Neural cell (in vitro differentiated cells): ENCODE measurements around the gene GAB2. TPM values are rescaled to one million over a fixed set of nuclear protein-coding genes. Genes with fewer than 3 reads are reported as not detected.

Experiments
- H2AFZ ChIP-seq: fragments of 200-600, 300-800 bp; sonication (generic), shearing (Covaris generic); 2 replicates; pipeline ENCODE4 v1.6.0; 2014; ENCODE audit warnings: low read depth, mild to moderate bottlenecking, antibody characterized with exemption, low read length, moderate library complexity
- H3F3A ChIP-seq: fragments of 200-600 bp; shearing (Covaris generic); 2 replicates; pipeline ENCODE4 v1.6.1; 2016; ENCODE audit warnings: mild to moderate bottlenecking, moderate library complexity, mixed read lengths, antibody characterized with exemption, low read length; ENCODE audit not compliant: insufficient read depth, poor library complexity, severe bottlenecking
- H3K27ac ChIP-seq: fragments of 200-600, 300-800 bp; sonication (generic), shearing (Covaris generic); 2 replicates; pipeline ENCODE4 v1.5.1; 2014; ENCODE audit warnings: mild to moderate bottlenecking, low read length, moderate library complexity
- H3K27me3 ChIP-seq: fragments of 300-800, 200-600 bp; sonication (generic), shearing (Covaris generic); 2 replicates; pipeline ENCODE4 v1.6.0; 2014; ENCODE audit warnings: mild to moderate bottlenecking, low read depth, low read length, moderate library complexity; ENCODE audit not compliant: insufficient read depth
- H3K36me3 ChIP-seq: fragments of 300-800, 200-600 bp; sonication (generic), shearing (Covaris generic); 2 replicates; pipeline ENCODE4 v1.5.1; 2014; ENCODE audit warnings: mild to moderate bottlenecking, antibody characterized with exemption, low read length, moderate library complexity; ENCODE audit not compliant: insufficient read depth
- H3K4me2 ChIP-seq: fragments of 300-800, 200-600 bp; sonication (generic), shearing (Covaris generic); 2 replicates; pipeline ENCODE4 v1.6.0; 2014; ENCODE audit warnings: mild to moderate bottlenecking, low read length
- H3K4me3 ChIP-seq: fragments of 300-800, 200-600 bp; sonication (generic), shearing (Covaris generic); 2 replicates; pipeline ENCODE4 v1.5.1; 2014; ENCODE audit warnings: mild to moderate bottlenecking, low read length, moderate library complexity
- H3K79me2 ChIP-seq: fragments of 200-600 bp; shearing (Covaris generic); replicated peaks from 2 replicates; pipeline ENCODE4 v1.6.0; 2014; ENCODE audit warnings: mild to moderate bottlenecking, low read length, moderate library complexity; ENCODE audit not compliant: insufficient read depth
- H3K9ac ChIP-seq: fragments of 300-800, 200-600 bp; sonication (generic), shearing (Covaris generic); 2 replicates; pipeline ENCODE4 v1.6.1; 2016; ENCODE audit warnings: mild to moderate bottlenecking, low read length, mixed read lengths
- H3K9me2 ChIP-seq: fragments of 200-600 bp; shearing (Covaris generic); 2 replicates; pipeline ENCODE4 v1.6.1; 2016; ENCODE audit warnings: mild to moderate bottlenecking, low read length, mixed read lengths; ENCODE audit not compliant: insufficient read depth
- H3K9me3 ChIP-seq: fragments of 200-600, 300-800 bp; sonication (generic), shearing (Covaris generic); 2 replicates; pipeline ENCODE4 v1.6.1; 2016; ENCODE audit warnings: mild to moderate bottlenecking, mixed run types, low read length, moderate library complexity, mixed read lengths
- H4K20me1 ChIP-seq: fragments of 200-600 bp; shearing (Covaris generic); 2 replicates; pipeline ENCODE4 v1.6.1; 2016; ENCODE audit warnings: mild to moderate bottlenecking, mixed run types; ENCODE audit not compliant: insufficient read depth
- CTCF ChIP-seq: fragments of 450-650 bp; IDR thresholded peaks from 2 replicates; pipeline ENCODE4 v1.5.1; 2014; ENCODE audit warnings: antibody characterized with exemption, mild to moderate bottlenecking, moderate library complexity; ENCODE audit not compliant: poor library complexity, severe bottlenecking
- EP300 ChIP-seq: fragments of 450-650 bp; conservative IDR thresholded peaks from 2 replicates; pipeline ENCODE4 v1.6.1; 2014; ENCODE audit warnings: antibody characterized with exemption, mild to moderate bottlenecking, moderate library complexity; ENCODE audit not compliant: poor library complexity, severe bottlenecking
- EZH2 ChIP-seq: fragments of 200-600, 300-800 bp; shearing (Covaris generic), sonication (generic); IDR thresholded peaks from 2 replicates; pipeline ENCODE4 v1.6.1; 2014; ENCODE audit warnings: antibody characterized with exemption, low read length, borderline replicate concordance, mild to moderate bottlenecking; ENCODE audit not compliant: insufficient read depth, poor library complexity, severe bottlenecking
- MXI1 ChIP-seq: fragments of 450-650 bp; conservative IDR thresholded peaks from 2 replicates; pipeline ENCODE4 v1.6.1; 2014; ENCODE audit warnings: antibody characterized with exemption, mild to moderate bottlenecking; ENCODE audit not compliant: poor library complexity, severe bottlenecking
- POLR2AphosphoS5 ChIP-seq: IDR thresholded peaks from 2 replicates; pipeline ENCODE4 v1.6.1; 2012
- RAD21 ChIP-seq: fragments of 450-650 bp; conservative IDR thresholded peaks from 2 replicates; pipeline ENCODE4 v1.6.1; 2014; ENCODE audit warnings: antibody characterized with exemption, mild to moderate bottlenecking, moderate library complexity
- REST ChIP-seq: IDR thresholded peaks from 2 replicates; pipeline ENCODE4 v1.6.1; 2012; ENCODE audit warnings: borderline replicate concordance
- SMC3 ChIP-seq: fragments of 450-650 bp; conservative IDR thresholded peaks from 2 replicates; pipeline ENCODE4 v1.6.1; 2014; ENCODE audit warnings: antibody characterized with exemption, mild to moderate bottlenecking, moderate library complexity; ENCODE audit not compliant: poor library complexity
- TAF1 ChIP-seq: IDR thresholded peaks from 2 replicates; pipeline ENCODE4 v1.6.1; 2012; ENCODE audit warnings: low read depth
- polyA plus RNA-seq: library from polyadenylated mRNA; depleted of rRNA; stranded (reverse); fragments of >200 nt; gene quantifications from 2 replicates; pipeline ENCODE4 v1.2.3, GENCODE V29; 2014

The GAB2 gene
- polyA plus RNA-seq, 1 donor from 2014 or later: 21.9 TPM

GRCh38 chr11:78402847-78403246 is 14.8 kb downstream of the GAB2 start:
- H3K36me3 ChIP-seq: no peaks in the 10 kb centered on the region
- H2AFZ ChIP-seq: no peak overlapping the region
- no peaks in the 10 kb centered on the region for H3K27me3 ChIP-seq
- H3K79me2 ChIP-seq: peaks cover 59% of the 10 kb centered on the region
- H3F3A ChIP-seq: no peaks in the 10 kb centered on the region
- H3K9ac ChIP-seq: no peak overlapping the region
- no peak overlapping the region for H3K27ac ChIP-seq
- H3K4me2 ChIP-seq: no peak overlapping the region
- no peaks in the 10 kb centered on the region for H4K20me1 ChIP-seq
- TF ChIP-seq MXI1: no peak
- TF ChIP-seq REST: no peak
- no peak for TF ChIP-seq EP300
- no peak for TF ChIP-seq SMC3
- no peak for TF ChIP-seq POLR2AphosphoS5
- TF ChIP-seq TAF1: no peak
- no peak for TF ChIP-seq RAD21
- no peak for TF ChIP-seq CTCF
- no peak for TF ChIP-seq EZH2
- H3K4me3 ChIP-seq: no peak overlapping the region
- no peaks in the 10 kb centered on the region for H3K9me2 ChIP-seq
- H3K9me3 ChIP-seq: no peaks in the 10 kb centered on the region

GRCh38 chr11:78400702-78401101 is 16.9 kb downstream of the GAB2 start:
- Histone ChIP-seq H3K27ac (no peak overlapping the region), H3K36me3 (no peaks in the 10 kb centered on the region), H3K79me2 (peaks cover 59% of the 10 kb centered on the region), H3K9me3 (no peaks in the 10 kb centered on the region), H3K4me2 (no peak overlapping the region), H4K20me1 (no peaks in the 10 kb centered on the region), H3K9me2 (no peaks in the 10 kb centered on the region), H2AFZ (no peak overlapping the region), H3K27me3 (no peaks in the 10 kb centered on the region), H3K4me3 (no peak overlapping the region), H3K9ac (no peak overlapping the region), H3F3A (no peaks in the 10 kb centered on the region)
- TF ChIP-seq EZH2 (no peak), RAD21 (no peak), EP300 (no peak), REST (no peak), CTCF (no peak), POLR2AphosphoS5 (no peak), TAF1 (no peak), SMC3 (no peak), MXI1 (no peak)
